ENCODE results near the gene ABCC6. TPM values are rescaled to one million over a fixed set of nuclear protein-coding genes. Genes with fewer than 3 reads are reported as not detected.
A peak's percentile ranks its signal among the peaks of the same experiment; 100 is the strongest.
"Not testable (repeated sequence)": the region's sequence is repeated elsewhere in the genome, so short reads cannot be mapped to it uniquely, and the experiment has no call there.

The ABCC6 gene
- total RNA-seq, 4 donors from 2014 or later: 36.2 to 109 (median 49.6) TPM

GRCh38 chr16:16105646-16106045 lies 117.6 kb downstream of the ABCC6 start:
- TF ChIP-seq POLR2AphosphoS5 (IDR thresholded peaks at IDR 0.05) (no peak), POLR2A (IDR thresholded peaks at IDR 0.05) (no peak), EP300 (IDR thresholded peaks at IDR 0.05; ENCODE audit: low read depth) (no peak), CTCF (IDR thresholded peaks at IDR 0.05) (no peak)
- 83 to 88% methylated on average over 6 to 14 of the region's 14 CpGs for WGBS, 2 donors (ENCODE audit: low coverage in 1 of 2)
- Histone ChIP-seq H3K4me1 (peaks cover 0 to 7% (median 0%) of the 10 kb centered on the region in 4 donors), H3K9me3 (no peaks in the 10 kb centered on the region), H3K4me3 (no peak overlapping the region), H3K36me3 (peaks cover 0 to 20% (median 9%) of the 10 kb centered on the region in 4 donors), H3K27me3 (no peaks in the 10 kb centered on the region), H3K27ac (no peak overlapping the region)
- in situ Hi-C loops (cut with MboI; ENCODE audit: low pct_ligation_motif_present in 1 of 4, low pct_unique_long_range_greater_than_20kb in 1 of 4, low sequenced_read_pairs in 3 of 4) (loop anchor here in 1 of 4 donors (25.0 kb wide), 1 partner anchor 243 kb away; the partner anchor contains the start of gene MYH11), intact Hi-C loops (cut with DNase I; ENCODE audit: low total_unique reads) (no loop called here)
- no peak for DNase-seq

GRCh38 chr16:16104804-16105141 lies 118.5 kb downstream of the ABCC6 start:
- 94% methylated on average over 18 of the region's 21 CpGs; no CpG with 5 or more reads in 1 of the 2 donors for WGBS, 2 donors (ENCODE audit: low coverage in 1 of 2)
- H3K9me3 ChIP-seq; H3K27me3 ChIP-seq; H3K4me3 ChIP-seq; H3K27ac ChIP-seq; DNase-seq; H3K4me1 ChIP-seq; intact Hi-C loops (cut with DNase I; ENCODE audit: low total_unique reads): not testable (repeated sequence)
- peaks cover 0 to 19% (median 9%) of the 10 kb centered on the region in 4 donors for H3K36me3 ChIP-seq
- in situ Hi-C loops (cut with MboI; ENCODE audit: low pct_ligation_motif_present in 1 of 4, low pct_unique_long_range_greater_than_20kb in 1 of 4, low sequenced_read_pairs in 3 of 4): loop anchor here in 1 of 4 donors (25.0 kb wide), 1 partner anchor 242 kb away; the partner anchor contains the start of gene MYH11

GRCh38 chr16:16104132-16104803 lies 119.0 kb downstream of the ABCC6 start:
- H3K27ac ChIP-seq; H3K4me1 ChIP-seq; H3K27me3 ChIP-seq; intact Hi-C loops (cut with DNase I; ENCODE audit: low total_unique reads); H3K9me3 ChIP-seq; H3K4me3 ChIP-seq; DNase-seq: not testable (repeated sequence)
- in situ Hi-C loops (cut with MboI; ENCODE audit: low pct_ligation_motif_present in 1 of 4, low pct_unique_long_range_greater_than_20kb in 1 of 4, low sequenced_read_pairs in 3 of 4): loop anchor here in 1 of 4 donors (25.0 kb wide), 1 partner anchor 242 kb away; the partner anchor contains the start of gene MYH11
- 98% methylated on average over 10 of the region's 16 CpGs; no CpG with 5 or more reads in 1 of the 2 donors for WGBS, 2 donors (ENCODE audit: low coverage in 1 of 2)
- peaks cover 0 to 18% (median 7%) of the 10 kb centered on the region in 4 donors for H3K36me3 ChIP-seq

GRCh38 chr16:16102738-16103137 lies 120.6 kb downstream of the ABCC6 start:
- Histone ChIP-seq H3K36me3 (peaks cover 0 to 18% (median 6%) of the 10 kb centered on the region in 4 donors), H3K9me3 (no peaks in the 10 kb centered on the region), H3K27me3 (no peaks in the 10 kb centered on the region), H3K4me3 (no peak overlapping the region), H3K27ac (peak overlapping the region in 1 of 4 donors; percentile 11), H3K4me1 (no peaks in the 10 kb centered on the region)
- 95% methylated on average over 4 of the region's 4 CpGs; no CpG with 5 or more reads in 1 of the 2 donors for whole genome bisulfite sequencing, 2 donors (ENCODE audit: low coverage in 1 of 2)
- TF ChIP-seq CTCF (IDR thresholded peaks at IDR 0.05) (no peak), POLR2A (IDR thresholded peaks at IDR 0.05) (no peak), EP300 (IDR thresholded peaks at IDR 0.05; ENCODE audit: low read depth) (no peak), POLR2AphosphoS5 (IDR thresholded peaks at IDR 0.05) (no peak)
- in situ Hi-C loops (cut with MboI; ENCODE audit: low pct_ligation_motif_present in 1 of 4, low pct_unique_long_range_greater_than_20kb in 1 of 4, low sequenced_read_pairs in 3 of 4): loop anchor here in 1 of 4 donors (25.0 kb wide), 1 partner anchor 240 kb away; the partner anchor contains the start of gene MYH11
- intact Hi-C loops (cut with DNase I; ENCODE audit: low total_unique reads): no loop called here
- no peak for DNase-seq

- TF ChIP-seq EP300 (IDR thresholded peaks at IDR 0.05; ENCODE audit: low read depth) (no peak), CTCF (IDR thresholded peaks at IDR 0.05) (no peak), POLR2A (IDR thresholded peaks at IDR 0.05) (no peak), POLR2AphosphoS5 (IDR thresholded peaks at IDR 0.05) (no peak)
- H3K27ac ChIP-seq: no peak overlapping the region
- in situ Hi-C loops (cut with MboI; ENCODE audit: low pct_ligation_motif_present in 1 of 4, low pct_unique_long_range_greater_than_20kb in 1 of 4, low sequenced_read_pairs in 3 of 4): loop anchor here in 1 of 4 donors (25.0 kb wide), 1 partner anchor 239 kb away; the partner anchor contains the start of gene MYH11
- no peaks in the 10 kb centered on the region for H3K27me3 ChIP-seq
- no peak for DNase-seq
- peaks cover 0 to 13% (median 6%) of the 10 kb centered on the region in 4 donors for H3K36me3 ChIP-seq
- intact Hi-C loops (cut with DNase I; ENCODE audit: low total_unique reads): no loop called here
- 90 to 96% methylated on average over 2 to 5 of the region's 5 CpGs for WGBS, 2 donors (ENCODE audit: low coverage in 1 of 2)
- peaks cover 0 to 6% (median 3%) of the 10 kb centered on the region in 4 donors for H3K4me1 ChIP-seq
- no peaks in the 10 kb centered on the region for H3K9me3 ChIP-seq
- H3K4me3 ChIP-seq: no peak overlapping the region
These were observed 121.7 kb downstream of the ABCC6 start for GRCh38 chr16:16101585-16101984.
